Smooth muscle cell (in vitro differentiated cells): ENCODE measurements around the gene RAB11FIP2. TPM values are rescaled to one million over a fixed set of nuclear protein-coding genes. Genes with fewer than 3 reads are reported as not detected.
A peak's percentile ranks its signal among the peaks of the same experiment; 100 is the strongest.

Experiments used
- DNase-seq: peaks from one replicate; lab custom pipeline; 2025; ENCODE audit not compliant: unreplicated experiment; lab: John Stamatoyannopoulos, UW
- H2AFZ ChIP-seq: fragments of 200-600 bp; sonication (generic); 2 replicates; pipeline ENCODE4 v1.6.0; 2016; ENCODE audit warnings: antibody characterized with exemption, low read depth, mild to moderate bottlenecking
- H3F3A ChIP-seq: fragments of 200-600 bp; sonication (generic); 2 replicates; pipeline ENCODE4 v1.6.0; 2017; ENCODE audit warnings: antibody characterized with exemption, low read depth
- H3K27ac ChIP-seq: fragments of 200-600 bp; sonication (generic); 2 replicates; pipeline ENCODE4 v1.5.1; 2016; ENCODE audit warnings: low read depth, mild to moderate bottlenecking
- H3K27me3 ChIP-seq: fragments of 200-600 bp; sonication (generic); 2 replicates; pipeline ENCODE4 v1.6.1; 2016; ENCODE audit warnings: low read depth, mild to moderate bottlenecking
- H3K36me3 ChIP-seq: fragments of 200-600 bp; sonication (generic); 2 replicates; pipeline ENCODE4 v1.5.1; 2016; ENCODE audit warnings: low read depth
- H3K4me1 ChIP-seq: fragments of 200-600 bp; sonication (generic); 2 replicates; pipeline ENCODE4 v1.5.1; 2016; ENCODE audit warnings: low read depth
- H3K4me2 ChIP-seq: fragments of 200-600 bp; sonication (generic); 2 replicates; pipeline ENCODE4 v1.6.0; 2016; ENCODE audit warnings: mild to moderate bottlenecking
- H3K4me3 ChIP-seq: fragments of 200-600 bp; sonication (generic); 2 replicates; pipeline ENCODE4 v1.5.1; 2016; ENCODE audit warnings: mild to moderate bottlenecking
- H3K79me2 ChIP-seq: fragments of 200-600 bp; sonication (generic); 2 replicates; pipeline ENCODE4 v1.6.0; 2016; ENCODE audit warnings: low read depth, mild to moderate bottlenecking
- H3K9ac ChIP-seq: fragments of 200-600 bp; sonication (generic); 2 replicates; pipeline ENCODE4 v1.6.0; 2016; ENCODE audit warnings: low read depth
- H3K9me3 ChIP-seq: fragments of 200-600 bp; sonication (generic); replicated peaks from 2 replicates; pipeline ENCODE4 v1.5.1; 2016; ENCODE audit warnings: low read depth
- H4K20me1 ChIP-seq: fragments of 200-600 bp; sonication (generic); 2 replicates; pipeline ENCODE4 v1.6.0; 2016; ENCODE audit warnings: low read depth
- WGBS: methylation state at CpG from one replicate; pipeline ENCODE4 v1.1.7; 2016; ENCODE audit warnings: low lambda C conversion rate; 5-methylcytosine and 5-hydroxymethylcytosine counted together
- polyA plus RNA-seq: library from polyadenylated mRNA; unstranded; fragments of >200 nt; fragmentation: Nextera tagmentation; extraction: Ambion mirVana; gene quantifications from 2 replicates; pipeline ENCODE4 v1.2.1, GENCODE V29; 2016
- total RNA-seq: library from RNA; depleted of rRNA; stranded (reverse); fragments of >200 nt; gene quantifications from 2 replicates; pipeline ENCODE4 v1.2.3, GENCODE V29; 2014
- TF ChIP-seq, protein P1 (sequence below): fragments of 200-600 bp; sonication (generic); IDR thresholded peaks from 2 replicates; pipeline ENCODE4 v1.5.1; 2017; ENCODE audit warnings: borderline replicate concordance, mild to moderate bottlenecking, antibody characterized with exemption; ENCODE audit not compliant: insufficient read depth, poor library complexity, severe bottlenecking

RAB11FIP2 gene
- total and polyA plus RNA-seq, 2 experiments from 2014 or later: 9.0 to 41.2 TPM

DNA sequence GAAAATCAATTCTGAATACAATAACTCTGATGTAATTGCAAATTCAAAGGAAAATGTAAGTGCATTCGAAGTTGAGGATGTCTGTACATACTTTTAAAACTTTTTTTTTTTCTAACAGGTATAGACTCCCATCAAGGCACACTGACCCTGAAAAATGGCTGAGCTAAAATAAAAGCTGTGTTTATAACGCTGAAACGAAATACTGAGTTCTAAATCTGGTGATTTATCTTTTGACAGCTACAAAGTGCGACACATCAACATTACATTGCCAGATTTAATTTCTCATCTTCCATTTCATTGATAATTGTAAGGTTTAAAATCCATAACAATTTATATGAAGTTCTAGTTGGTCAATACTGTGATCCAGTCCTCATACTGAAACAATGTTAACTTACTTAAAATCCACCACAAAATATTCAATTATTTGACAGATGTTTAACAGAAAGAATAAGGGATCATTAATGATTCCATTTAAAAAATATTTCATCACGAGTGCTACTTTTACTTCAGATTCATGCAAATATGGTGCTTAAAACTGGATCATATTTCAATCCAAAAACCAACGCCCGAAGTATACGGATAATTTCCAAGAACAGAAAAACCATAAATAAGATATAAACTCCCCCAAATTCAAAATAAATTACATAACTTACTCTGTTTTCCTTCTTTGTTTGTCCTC is 1.4 kb downstream of the RAB11FIP2 start:
- no peaks in the 10 kb centered on the region for H3K27me3 ChIP-seq
- TF ChIP-seq, protein P1, sequence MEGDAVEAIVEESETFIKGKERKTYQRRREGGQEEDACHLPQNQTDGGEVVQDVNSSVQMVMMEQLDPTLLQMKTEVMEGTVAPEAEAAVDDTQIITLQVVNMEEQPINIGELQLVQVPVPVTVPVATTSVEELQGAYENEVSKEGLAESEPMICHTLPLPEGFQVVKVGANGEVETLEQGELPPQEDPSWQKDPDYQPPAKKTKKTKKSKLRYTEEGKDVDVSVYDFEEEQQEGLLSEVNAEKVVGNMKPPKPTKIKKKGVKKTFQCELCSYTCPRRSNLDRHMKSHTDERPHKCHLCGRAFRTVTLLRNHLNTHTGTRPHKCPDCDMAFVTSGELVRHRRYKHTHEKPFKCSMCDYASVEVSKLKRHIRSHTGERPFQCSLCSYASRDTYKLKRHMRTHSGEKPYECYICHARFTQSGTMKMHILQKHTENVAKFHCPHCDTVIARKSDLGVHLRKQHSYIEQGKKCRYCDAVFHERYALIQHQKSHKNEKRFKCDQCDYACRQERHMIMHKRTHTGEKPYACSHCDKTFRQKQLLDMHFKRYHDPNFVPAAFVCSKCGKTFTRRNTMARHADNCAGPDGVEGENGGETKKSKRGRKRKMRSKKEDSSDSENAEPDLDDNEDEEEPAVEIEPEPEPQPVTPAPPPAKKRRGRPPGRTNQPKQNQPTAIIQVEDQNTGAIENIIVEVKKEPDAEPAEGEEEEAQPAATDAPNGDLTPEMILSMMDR: no peak
- no peak for DNase-seq
- no peaks in the 10 kb centered on the region for H3F3A ChIP-seq
- H3K27ac ChIP-seq: no peak overlapping the region
- peak overlapping the region; percentile 78 for H3K9ac ChIP-seq
- peak overlapping the region; percentile 95 for H3K4me2 ChIP-seq
- H3K9me3 ChIP-seq: no peaks in the 10 kb centered on the region
- peak overlapping the region; percentile 82 for H2AFZ ChIP-seq
- H3K4me1 ChIP-seq: peaks cover 26% of the 10 kb centered on the region
- peaks cover 55% of the 10 kb centered on the region for H3K79me2 ChIP-seq
- H3K4me3 ChIP-seq: peak overlapping the region; percentile 78
- H4K20me1 ChIP-seq: no peaks in the 10 kb centered on the region
- 77% methylated on average over 8 of the region's 8 CpGs for WGBS
- H3K36me3 ChIP-seq: no peaks in the 10 kb centered on the region

DNA sequence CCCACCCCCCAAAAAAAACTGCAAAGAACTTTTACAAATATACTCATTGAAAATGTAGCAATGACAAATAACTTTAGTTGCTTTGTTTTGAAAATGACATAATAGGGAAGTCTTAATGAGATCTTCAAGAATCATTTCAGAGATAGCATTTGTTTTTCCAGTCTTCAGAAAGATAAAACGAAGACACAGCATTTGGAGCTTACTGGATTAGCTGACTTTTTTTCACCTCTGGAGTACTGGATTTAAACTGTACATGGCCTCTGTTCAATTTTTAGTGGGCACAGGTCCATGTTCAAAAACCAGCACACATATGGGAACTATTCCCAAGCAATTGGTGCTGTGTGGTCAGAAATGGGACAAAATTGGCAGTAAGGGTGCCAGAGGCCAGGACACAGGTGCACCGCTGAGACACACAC is 3.9 kb downstream of the RAB11FIP2 start:
- no peaks in the 10 kb centered on the region for H3F3A ChIP-seq
- H3K4me1 ChIP-seq: peaks cover 26% of the 10 kb centered on the region
- H3K9ac ChIP-seq: no peak overlapping the region
- TF ChIP-seq, protein P1: no peak
- no peaks in the 10 kb centered on the region for H3K27me3 ChIP-seq
- H3K4me3 ChIP-seq: no peak overlapping the region
- H3K9me3 ChIP-seq: no peaks in the 10 kb centered on the region
- no peaks in the 10 kb centered on the region for H3K36me3 ChIP-seq
- H3K4me2 ChIP-seq: no peak overlapping the region
- DNase-seq: no peak
- H3K27ac ChIP-seq: no peak overlapping the region
- H3K79me2 ChIP-seq: peaks cover 55% of the 10 kb centered on the region
- WGBS: 71% methylated on average over 2 of the region's 2 CpGs
- H4K20me1 ChIP-seq: no peaks in the 10 kb centered on the region
- H2AFZ ChIP-seq: no peak overlapping the region

DNA sequence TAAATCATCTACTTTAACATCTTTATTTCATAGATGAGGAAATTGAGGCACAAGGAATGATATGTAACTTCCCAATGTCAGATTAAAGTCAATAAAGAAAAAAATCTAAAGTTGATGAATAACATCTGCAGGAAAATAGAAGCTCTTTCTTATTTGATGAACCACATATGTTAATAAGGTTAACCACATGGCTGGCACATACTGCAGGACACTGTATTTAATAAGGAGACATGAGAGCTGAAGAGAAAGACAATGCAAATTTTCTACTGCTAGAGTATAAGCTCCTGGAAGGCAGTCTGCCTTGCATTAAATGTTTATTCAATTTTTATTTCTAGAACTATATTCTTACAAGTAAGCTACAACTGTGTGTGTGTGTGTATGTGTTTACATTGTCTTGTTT is 4.4 kb downstream of the RAB11FIP2 start:
- Histone ChIP-seq H3F3A (no peaks in the 10 kb centered on the region), H3K79me2 (peaks cover 55% of the 10 kb centered on the region), H3K27me3 (no peaks in the 10 kb centered on the region), H3K4me2 (no peak overlapping the region), H4K20me1 (no peaks in the 10 kb centered on the region), H2AFZ (no peak overlapping the region), H3K4me3 (no peak overlapping the region), H3K4me1 (peaks cover 26% of the 10 kb centered on the region), H3K9me3 (no peaks in the 10 kb centered on the region), H3K36me3 (no peaks in the 10 kb centered on the region), H3K9ac (no peak overlapping the region), H3K27ac (no peak overlapping the region)
- no peak for DNase-seq
- TF ChIP-seq, protein P1: no peak

DNA sequence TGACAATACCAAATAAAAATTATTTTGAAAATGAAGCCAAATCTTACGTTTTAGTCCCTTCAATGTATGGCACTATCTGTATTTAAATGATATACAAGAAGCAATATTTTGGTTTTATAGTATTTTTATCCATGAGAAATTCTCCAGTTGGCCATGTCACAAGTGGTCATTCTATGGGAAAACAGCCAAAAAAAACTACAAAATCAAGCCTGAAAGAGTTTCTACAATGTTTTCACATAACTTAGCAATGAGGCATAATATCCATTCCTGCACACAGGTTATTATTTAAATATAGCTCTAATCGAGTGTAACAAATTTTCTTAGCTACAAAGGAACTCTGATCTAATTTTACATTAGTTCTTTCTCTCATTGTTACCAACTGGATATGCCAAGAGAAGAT is 5.4 kb downstream of the RAB11FIP2 start:
- peaks cover 26% of the 10 kb centered on the region for H3K4me1 ChIP-seq
- H3K4me3 ChIP-seq: no peak overlapping the region
- no peaks in the 10 kb centered on the region for H4K20me1 ChIP-seq
- H3K4me2 ChIP-seq: no peak overlapping the region
- no peaks in the 10 kb centered on the region for H3K36me3 ChIP-seq
- no peaks in the 10 kb centered on the region for H3K27me3 ChIP-seq
- peaks cover 54% of the 10 kb centered on the region for H3K79me2 ChIP-seq
- H3K9ac ChIP-seq: no peak overlapping the region
- no peak overlapping the region for H2AFZ ChIP-seq
- 92% methylated on average over 2 of the region's 2 CpGs for WGBS
- TF ChIP-seq, protein P1: no peak
- no peaks in the 10 kb centered on the region for H3F3A ChIP-seq
- H3K27ac ChIP-seq: no peak overlapping the region
- no peaks in the 10 kb centered on the region for H3K9me3 ChIP-seq
- no peak for DNase-seq
